ENCODE data around the gene APLP2. TPM values are rescaled to one million over a fixed set of nuclear protein-coding genes. Genes with fewer than 3 reads are reported as not detected.
"Not testable (repeated sequence)": the region's sequence is repeated elsewhere in the genome, so short reads cannot be mapped to it uniquely, and the experiment has no call there.

The APLP2 gene
- total and polyA plus RNA-seq, 2 experiments from 2014 or later: 322 to 362 TPM

GRCh38 chr11:130089674-130090073 is 20.0 kb downstream of the APLP2 start (continued):
- TF ChIP-seq ZNF462 (CRISPR knock-in tag; IDR thresholded peaks at IDR 0.05): no peak
- no peak for TF ChIP-seq CTCF (conservative IDR thresholded peaks at IDR 0.05; ENCODE audit: low read depth in 2 of 2)
- no peak for TF ChIP-seq REST (IDR thresholded peaks at IDR 0.05; ENCODE audit: unreplicated experiment)

- H3K27me3 ChIP-seq (ENCODE audit: insufficient read depth); H3K4me3 ChIP-seq; H3F3A ChIP-seq (replicated peaks; ENCODE audit: low read depth); H3K9me2 ChIP-seq (ENCODE audit: insufficient read depth); ATAC-seq; DNase-seq (ENCODE audit: low spot score); H3K36me3 ChIP-seq (ENCODE audit: insufficient read depth); H3K27ac ChIP-seq (ENCODE audit: low read depth); H3K27me3 Mint-ChIP-seq (ENCODE audit: insufficient read depth, low read depth, poor library complexity); H3K4me2 ChIP-seq; H3K27ac Mint-ChIP-seq; H3K4me3 Mint-ChIP-seq; H2AFZ ChIP-seq: not testable (repeated sequence)
- peaks cover 76% of the 10 kb centered on the region for H3K79me2 ChIP-seq (replicated peaks; ENCODE audit: insufficient read depth)
- peaks cover 21% of the 10 kb centered on the region for H3K9me3 Mint-ChIP-seq
- peaks cover 28% of the 10 kb centered on the region for H3K4me1 ChIP-seq (ENCODE audit: insufficient read depth)
- peaks cover 38% of the 10 kb centered on the region for H3K4me1 Mint-ChIP-seq
- peaks cover 24% of the 10 kb centered on the region for H3K36me3 Mint-ChIP-seq (ENCODE audit: low read depth)
- peaks cover 27% of the 10 kb centered on the region for H4K20me1 ChIP-seq (replicated peaks; ENCODE audit: insufficient read depth)
Observed at GRCh38 chr11:130090517-130090916, 20.8 kb downstream of the APLP2 start.

DNA sequence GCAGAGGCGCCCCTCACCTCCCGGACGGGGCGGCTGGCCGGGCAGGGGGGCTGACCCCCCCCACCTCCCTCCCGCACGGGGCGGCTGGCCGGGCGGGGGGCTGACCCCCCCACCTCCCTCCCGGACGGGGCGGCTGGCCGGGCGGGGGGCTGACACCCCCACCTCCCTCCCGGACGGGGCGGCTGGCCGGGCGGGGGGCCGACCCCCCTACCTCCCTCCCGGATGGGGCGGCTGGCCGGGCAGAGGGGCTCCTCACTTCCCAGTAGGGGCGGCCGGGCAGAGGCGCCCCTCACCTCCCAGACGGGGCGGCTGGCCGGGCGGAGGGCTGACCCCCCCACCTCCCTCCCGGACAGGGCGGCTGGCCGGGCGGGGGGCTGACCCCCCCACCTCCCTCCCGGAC is 21.5 kb downstream of the APLP2 start:
- Mint-ChIP-seq H3K4me1 (peaks cover 40% of the 10 kb centered on the region), H3K36me3 (ENCODE audit: low read depth) (peaks cover 24% of the 10 kb centered on the region), H3K9me3 (peaks cover 21% of the 10 kb centered on the region)
- H3K27ac ChIP-seq (ENCODE audit: low read depth); H3F3A ChIP-seq (replicated peaks; ENCODE audit: low read depth); H2AFZ ChIP-seq; ATAC-seq; H3K27ac Mint-ChIP-seq; H3K36me3 ChIP-seq (ENCODE audit: insufficient read depth); H3K9me2 ChIP-seq (ENCODE audit: insufficient read depth); DNase-seq (ENCODE audit: low spot score); H3K27me3 Mint-ChIP-seq (ENCODE audit: insufficient read depth, low read depth, poor library complexity); H3K4me3 Mint-ChIP-seq; H3K27me3 ChIP-seq (ENCODE audit: insufficient read depth); H3K4me3 ChIP-seq; H3K4me2 ChIP-seq: not testable (repeated sequence)
- H3K79me2 ChIP-seq (replicated peaks; ENCODE audit: insufficient read depth): peaks cover 76% of the 10 kb centered on the region
- H4K20me1 ChIP-seq (replicated peaks; ENCODE audit: insufficient read depth): peaks cover 21% of the 10 kb centered on the region
- peaks cover 28% of the 10 kb centered on the region for H3K4me1 ChIP-seq (ENCODE audit: insufficient read depth)

Measured in GM23338 (cell line).